AG09309 (cell line): ENCODE measurements around the gene EPAS1.

Experiments used
- DNase-seq: peaks from one replicate; pipeline ENCODE4 v3.0.0-alpha.2; 2010; ENCODE audit warnings: low read depth
- H3K4me3 ChIP-seq: 2 replicates; pipeline ENCODE4 v1.5.1; 2011; ENCODE audit warnings: mild to moderate bottlenecking, low read depth, low read length, moderate library complexity; ENCODE audit not compliant: control insufficient read depth
- TF ChIP-seq, protein P1 (sequence below): IDR thresholded peaks from 2 replicates; pipeline ENCODE4 v1.5.1; 2011; ENCODE audit warnings: mild to moderate bottlenecking, low read depth, low read length, inconsistent platforms; ENCODE audit not compliant: insufficient read depth, control insufficient read depth; ENCODE audit errors: missing control alignments

EPAS1 gene

DNA sequence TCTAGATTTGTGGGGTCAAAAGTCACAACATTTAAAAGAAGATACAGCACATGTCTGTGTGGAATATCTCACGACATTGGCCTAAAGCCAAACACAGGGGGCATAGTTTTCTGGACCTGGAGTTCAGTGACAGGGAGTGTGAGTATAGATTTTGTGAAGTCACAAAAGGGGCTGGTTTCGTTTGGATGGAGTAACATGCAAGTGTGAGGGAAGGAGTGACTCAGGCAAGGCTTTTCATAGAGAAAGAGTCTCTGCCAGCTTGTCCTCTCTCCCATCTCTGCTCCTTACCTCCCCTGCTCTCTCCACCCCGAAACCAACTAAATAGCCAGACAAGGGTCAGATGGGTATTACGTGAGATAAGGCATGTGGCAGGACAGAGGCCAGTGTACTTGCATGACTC, 3.7 kb upstream of the EPAS1 start:
- TF ChIP-seq, protein P1, sequence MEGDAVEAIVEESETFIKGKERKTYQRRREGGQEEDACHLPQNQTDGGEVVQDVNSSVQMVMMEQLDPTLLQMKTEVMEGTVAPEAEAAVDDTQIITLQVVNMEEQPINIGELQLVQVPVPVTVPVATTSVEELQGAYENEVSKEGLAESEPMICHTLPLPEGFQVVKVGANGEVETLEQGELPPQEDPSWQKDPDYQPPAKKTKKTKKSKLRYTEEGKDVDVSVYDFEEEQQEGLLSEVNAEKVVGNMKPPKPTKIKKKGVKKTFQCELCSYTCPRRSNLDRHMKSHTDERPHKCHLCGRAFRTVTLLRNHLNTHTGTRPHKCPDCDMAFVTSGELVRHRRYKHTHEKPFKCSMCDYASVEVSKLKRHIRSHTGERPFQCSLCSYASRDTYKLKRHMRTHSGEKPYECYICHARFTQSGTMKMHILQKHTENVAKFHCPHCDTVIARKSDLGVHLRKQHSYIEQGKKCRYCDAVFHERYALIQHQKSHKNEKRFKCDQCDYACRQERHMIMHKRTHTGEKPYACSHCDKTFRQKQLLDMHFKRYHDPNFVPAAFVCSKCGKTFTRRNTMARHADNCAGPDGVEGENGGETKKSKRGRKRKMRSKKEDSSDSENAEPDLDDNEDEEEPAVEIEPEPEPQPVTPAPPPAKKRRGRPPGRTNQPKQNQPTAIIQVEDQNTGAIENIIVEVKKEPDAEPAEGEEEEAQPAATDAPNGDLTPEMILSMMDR = no peak
- DNase-seq = no peak
- H3K4me3 ChIP-seq = no peak overlapping the region

DNA sequence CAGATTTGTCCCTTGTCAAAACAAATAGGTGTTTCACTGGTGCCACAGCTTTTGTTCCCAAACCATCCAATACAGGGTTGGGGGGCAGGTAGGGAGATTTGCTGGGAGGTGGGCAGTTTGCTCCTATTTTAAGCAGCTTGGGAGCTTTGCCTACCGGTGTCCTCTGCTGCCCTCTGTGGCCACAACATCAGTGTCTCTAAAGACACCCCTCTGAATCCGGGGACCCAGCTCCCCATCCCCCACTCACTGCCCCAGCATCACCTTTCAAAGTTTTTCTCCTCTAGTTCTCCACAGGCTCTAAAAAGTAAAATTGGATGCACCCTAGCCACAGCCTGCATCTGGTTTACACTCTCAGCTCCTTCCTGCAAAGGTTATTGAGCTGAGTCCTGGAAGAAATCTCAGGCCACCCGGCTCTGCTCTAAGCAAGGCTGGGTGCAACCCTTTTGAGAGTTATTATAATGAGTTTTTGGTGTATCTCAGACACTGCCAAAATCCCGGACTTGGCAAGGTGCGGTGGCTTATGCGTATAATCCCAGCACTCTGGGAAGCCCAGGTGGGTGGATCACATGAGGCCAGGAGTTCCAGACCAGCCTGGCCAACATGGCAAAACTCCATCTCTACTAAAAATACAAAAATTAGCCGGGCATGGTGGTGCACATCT, 2.9 kb upstream of the EPAS1 start:
- no peak overlapping the region for H3K4me3 ChIP-seq
- TF ChIP-seq, protein P1 = peak; percentile 50
- no peak for DNase-seq

DNA sequence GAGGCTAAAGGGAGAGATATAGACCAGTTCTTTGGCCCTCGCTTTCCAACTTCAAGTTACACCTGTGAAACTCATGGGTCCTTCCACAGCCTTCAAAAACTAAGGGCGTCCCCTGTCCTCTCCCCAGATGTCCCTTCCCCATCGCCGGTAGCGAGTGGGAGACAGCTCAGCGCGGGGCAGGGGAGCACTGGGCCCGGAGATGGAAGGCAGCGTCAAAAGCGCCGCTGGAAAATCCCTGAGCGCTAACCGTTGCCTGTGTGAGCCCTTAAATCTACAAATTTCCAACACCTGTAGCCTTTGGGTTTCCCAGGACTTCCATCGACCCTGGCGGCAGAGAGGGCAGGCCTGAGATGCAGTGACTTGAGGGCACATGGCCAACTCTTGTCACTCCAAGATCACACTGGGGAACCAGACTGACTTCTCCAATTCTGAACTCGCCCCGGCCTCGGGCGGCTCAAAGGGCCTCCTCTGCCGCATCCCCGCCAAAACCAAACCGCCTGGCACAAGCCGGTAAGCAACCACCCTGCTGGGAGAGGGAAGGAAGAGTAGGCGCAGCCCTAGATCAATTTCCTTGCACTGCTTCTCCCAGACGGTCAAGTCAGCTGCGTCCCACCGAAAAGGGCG, 879 bp upstream of the EPAS1 start:
- peak overlapping the region; percentile 40 for H3K4me3 ChIP-seq
- no peak for DNase-seq
- TF ChIP-seq, protein P1 = no peak

DNA sequence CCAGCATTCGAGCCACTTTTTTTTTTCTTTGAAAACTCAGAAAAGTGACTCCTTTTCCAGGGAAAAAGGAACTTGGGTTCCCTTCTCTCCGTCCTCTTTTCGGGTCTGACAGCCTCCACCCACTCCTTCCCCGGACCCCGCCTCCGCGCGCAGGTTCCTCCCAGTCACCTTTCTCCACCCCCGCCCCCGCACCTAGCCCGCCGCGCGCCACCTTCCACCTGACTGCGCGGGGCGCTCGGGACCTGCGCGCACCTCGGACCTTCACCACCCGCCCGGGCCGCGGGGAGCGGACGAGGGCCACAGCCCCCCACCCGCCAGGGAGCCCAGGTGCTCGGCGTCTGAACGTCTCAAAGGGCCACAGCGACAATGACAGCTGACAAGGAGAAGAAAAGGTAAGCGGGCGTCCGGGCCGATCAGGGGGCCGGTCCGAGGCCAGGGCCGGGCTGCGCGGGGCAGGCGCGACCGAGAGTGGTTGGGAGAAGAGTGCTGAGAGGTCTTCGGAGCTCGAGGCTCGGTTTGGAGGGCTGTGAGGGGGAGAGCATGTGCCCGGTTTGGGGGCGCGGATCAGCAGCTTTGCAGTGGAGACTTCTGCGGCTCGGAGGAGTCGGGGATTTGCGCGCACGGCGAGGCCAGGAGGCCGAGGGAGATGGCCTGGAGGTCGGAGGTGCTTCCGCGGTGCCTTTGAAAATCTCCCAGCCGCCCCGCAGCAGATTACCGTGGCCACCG, 502 bp downstream of the EPAS1 start:
- DNase-seq = no peak
- TF ChIP-seq, protein P1 = no peak

DNA sequence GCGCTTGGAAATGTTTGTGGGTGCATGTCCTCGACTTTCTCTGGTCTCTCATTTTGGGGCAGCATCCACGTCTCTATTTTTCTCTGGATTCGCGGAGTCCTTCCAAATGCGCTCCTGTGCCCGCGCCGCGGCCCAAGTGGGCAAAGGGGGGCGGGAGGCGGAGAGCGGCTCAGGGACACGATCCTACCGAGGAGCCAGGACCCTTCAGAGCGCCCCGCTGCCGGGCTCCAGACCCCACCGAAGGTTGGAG, 990 bp downstream of the EPAS1 start:
- TF ChIP-seq, protein P1 = no peak
- no peak for DNase-seq
- H3K4me3 ChIP-seq = peak overlapping the region; percentile 94

More for the DNA sequence above, 502 bp downstream of the EPAS1 start:
- peak overlapping the region; percentile 94 for H3K4me3 ChIP-seq

DNA sequence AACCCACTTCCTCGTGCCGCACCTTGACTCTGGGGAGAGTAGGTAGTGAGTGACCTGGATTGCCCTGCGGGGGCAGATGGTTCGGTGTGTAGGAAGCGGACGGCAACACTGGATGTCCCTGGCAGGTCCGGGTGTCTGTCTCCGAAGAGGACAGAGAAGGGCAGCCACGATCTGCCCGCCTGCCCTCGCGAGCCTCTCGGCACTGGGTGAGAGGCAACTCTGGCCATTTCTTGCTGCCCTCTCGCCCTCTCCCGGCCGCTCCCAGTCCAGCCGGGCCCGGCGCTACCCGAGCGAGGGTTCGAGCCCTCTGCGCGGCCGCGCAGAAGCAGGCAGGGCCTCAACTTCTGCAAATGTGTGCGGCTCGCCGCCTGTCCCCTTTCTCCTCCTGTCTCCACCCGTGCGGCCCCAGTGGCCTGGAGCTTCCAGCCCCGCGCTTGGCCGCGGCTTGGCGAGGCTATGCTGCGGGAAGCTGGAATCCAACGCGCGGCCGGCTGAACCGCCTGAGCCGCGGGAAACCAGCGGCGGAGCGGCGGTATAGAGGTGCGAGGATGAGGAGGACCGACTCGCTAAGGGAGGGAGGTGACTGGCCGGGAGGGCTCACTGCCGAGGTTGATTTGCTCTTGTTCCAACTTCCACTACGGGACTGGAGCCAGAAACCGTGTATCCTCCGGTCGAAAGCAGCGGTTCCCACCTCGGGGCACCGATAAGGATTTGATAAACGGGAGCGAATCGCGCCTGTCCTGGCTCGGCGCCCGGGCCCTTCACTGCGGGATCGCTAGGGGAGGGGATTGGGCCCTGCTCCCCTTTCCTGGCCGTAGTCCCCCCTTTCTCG, 1.5 kb downstream of the EPAS1 start:
- no peak for DNase-seq
- TF ChIP-seq, protein P1 = peak; percentile 48
- peak overlapping the region; percentile 94 for H3K4me3 ChIP-seq
